Vagina (tissue), 2 donors: Measurements from ENCODE around the gene VWDE.

Source experiments
- POLR2A ChIP-seq, 2 donors: fragments of 450-650 bp; IDR thresholded peaks; one replicate each; pipeline ENCODE4 v1.6.1; 2017; ENCODE audit warnings: antibody characterized with exemption in 2 of 2, mild to moderate bottlenecking in 2 of 2, moderate library complexity in 2 of 2
- TF ChIP-seq, protein P1 (sequence below), 3 experiments: fragments of 450-650 bp in 2 of 3; fragments of 200-600 bp in 1 of 3; sonication (generic) in 1 of 3; IDR thresholded peaks; one replicate each; pipeline ENCODE4 v1.5.1; 2017 to 2019; ENCODE audit warnings: antibody characterized with exemption in 3 of 3, mild to moderate bottlenecking in 2 of 3, moderate library complexity in 2 of 3

DNA sequence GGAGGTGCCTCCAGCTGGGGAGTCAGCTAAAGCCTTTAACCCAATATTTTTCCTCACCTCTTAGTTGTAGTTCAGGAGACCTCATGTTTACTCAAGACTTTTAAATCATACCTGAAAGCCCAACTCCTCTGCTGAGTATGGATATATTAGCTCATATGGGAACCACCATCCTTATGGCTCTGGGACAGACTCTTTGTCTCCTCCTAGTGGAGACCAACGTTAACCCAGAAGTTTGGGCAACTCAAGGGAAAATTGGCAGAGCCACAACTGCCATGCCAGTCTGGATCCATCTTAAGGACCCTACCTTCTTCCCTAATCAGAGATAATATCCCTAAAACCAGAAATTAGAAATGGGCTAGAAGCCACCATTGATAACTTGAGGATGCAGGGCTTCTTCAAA is 111.8 kb downstream of the VWDE start:
- TF ChIP-seq, protein P1, sequence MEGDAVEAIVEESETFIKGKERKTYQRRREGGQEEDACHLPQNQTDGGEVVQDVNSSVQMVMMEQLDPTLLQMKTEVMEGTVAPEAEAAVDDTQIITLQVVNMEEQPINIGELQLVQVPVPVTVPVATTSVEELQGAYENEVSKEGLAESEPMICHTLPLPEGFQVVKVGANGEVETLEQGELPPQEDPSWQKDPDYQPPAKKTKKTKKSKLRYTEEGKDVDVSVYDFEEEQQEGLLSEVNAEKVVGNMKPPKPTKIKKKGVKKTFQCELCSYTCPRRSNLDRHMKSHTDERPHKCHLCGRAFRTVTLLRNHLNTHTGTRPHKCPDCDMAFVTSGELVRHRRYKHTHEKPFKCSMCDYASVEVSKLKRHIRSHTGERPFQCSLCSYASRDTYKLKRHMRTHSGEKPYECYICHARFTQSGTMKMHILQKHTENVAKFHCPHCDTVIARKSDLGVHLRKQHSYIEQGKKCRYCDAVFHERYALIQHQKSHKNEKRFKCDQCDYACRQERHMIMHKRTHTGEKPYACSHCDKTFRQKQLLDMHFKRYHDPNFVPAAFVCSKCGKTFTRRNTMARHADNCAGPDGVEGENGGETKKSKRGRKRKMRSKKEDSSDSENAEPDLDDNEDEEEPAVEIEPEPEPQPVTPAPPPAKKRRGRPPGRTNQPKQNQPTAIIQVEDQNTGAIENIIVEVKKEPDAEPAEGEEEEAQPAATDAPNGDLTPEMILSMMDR (IDR thresholded peaks at IDR 0.05): no peak
- TF ChIP-seq POLR2A (IDR thresholded peaks at IDR 0.05): no peak
